Right lobe of liver (tissue), 6 donors: ENCODE data around the gene SH2D3A. TPM values are rescaled to one million over a fixed set of nuclear protein-coding genes. Genes with fewer than 3 reads are reported as not detected.
"Not testable (repeated sequence)": the region's sequence is repeated elsewhere in the genome, so short reads cannot be mapped to it uniquely, and the experiment has no call there.

Source experiments
- ATAC-seq, 4 donors: fragments of 200-7000 bp; cut with Tn5 transposase; one replicate each; pipeline ENCODE4 v1.9.1; 2020; ENCODE audit warnings: mild to moderate bottlenecking in 4 of 4, moderate library complexity in 4 of 4
- DNase-seq, 3 donors: peaks; one replicate each; pipeline ENCODE4 v3.0.0-alpha.2; 2020
- H3K27ac ChIP-seq, 3 donors: fragments of 200-600 bp; one replicate each; pipeline ENCODE4 v1.8.0; 2022
- H3K27me3 ChIP-seq, 2 donors: fragments of 200-600 bp; one replicate each; pipeline ENCODE4 v1.8.0; 2022
- H3K36me3 ChIP-seq, 4 donors: fragments of 200-600 bp; sonication (generic) in 1 of 4; one replicate each; pipeline versions ENCODE4 v1.5.1 to v1.8.0; 2017 to 2022; ENCODE audit warnings: control low read depth in 1 of 4
- H3K4me1 ChIP-seq, 4 donors: fragments of 200-600 bp; sonication (generic) in 1 of 4; one replicate each; pipeline versions ENCODE4 v1.5.1 to v1.8.0; 2017 to 2022; ENCODE audit warnings: control low read depth in 1 of 4
- H3K4me3 ChIP-seq, 3 donors: fragments of 200-600 bp; one replicate each; pipeline ENCODE4 v1.8.0; 2022
- H3K9me3 ChIP-seq, 4 donors: fragments of 200-600 bp; sonication (generic) in 1 of 4; one replicate each; pipeline versions ENCODE4 v1.5.1 to v1.8.0; 2017 to 2022; ENCODE audit warnings: control low read depth in 1 of 4
- CTCF ChIP-seq, 4 donors: fragments of 200-600 bp in 3 of 4; fragments of 450-650 bp in 1 of 4; IDR thresholded peaks; one replicate each; pipeline versions ENCODE4 v1.5.1 to v1.8.0; 2016 to 2022; ENCODE audit warnings: antibody characterized with exemption in 4 of 4, mild to moderate bottlenecking in 2 of 4
- POLR2A ChIP-seq: fragments of 450-650 bp; IDR thresholded peaks from one replicate; pipeline ENCODE4 v1.6.1; 2017; ENCODE audit warnings: antibody characterized with exemption, mild to moderate bottlenecking
- WGBS: methylation state at CpG from one replicate; pipeline ENCODE4 v1.1.6; 2018; ENCODE audit warnings: low coverage, low lambda C conversion rate; ENCODE audit not compliant: insufficient coverage; ENCODE audit errors: missing lambda C conversion rate; 5-methylcytosine and 5-hydroxymethylcytosine counted together
- intact Hi-C, 2 donors: fragments of 100-400 bp; cut with DNase I; formaldehyde crosslinking; loops; one replicate each; pipeline versions ENCODE4 v1.11.2 to v1.14.1; 2022
- total RNA-seq, 6 experiments: library from RNA; depleted of rRNA in 2 of 6; stranded (reverse); fragments of >200 nt in 2 of 6; fragmentation: NEBNext Ultra II Directional in 3 of 6; extraction: Animal tissue kit (Norgen Biotek cat#: 25700) in 3 of 6; gene quantifications; one replicate each; pipeline versions ENCODE4 v1.1.0 to v1.2.4, GENCODE V29; 2016 to 2023
- donor health status: DM: no; HTN: yes; CAD: no.
- donor health status: DM: no; HTN: no; CAD: no.
- donor health status: DM: no; HTN: no; CAD: no.
- donor health status: DM: no; HTN: yes; CAD: no.
- donor health status: DM: no; HTN: yes; CAD: no.

SH2D3A gene
- total RNA-seq, 6 experiments from 2014 or later = 0.72 to 2.3 (median 1.3) TPM

- Histone ChIP-seq H3K9me3 (no peaks in the 10 kb centered on the region), H3K27ac (peak overlapping the region in 1 of 3 donors; percentile 89), H3K4me1 (peaks cover 0 to 10% (median 0%) of the 10 kb centered on the region in 4 donors), H3K36me3 (peaks cover 0 to 26% (median 0%) of the 10 kb centered on the region in 4 donors), H3K4me3 (no peak overlapping the region), H3K27me3 (no peaks in the 10 kb centered on the region)
- ATAC-seq (no peak), DNase-seq (no peak)
- TF ChIP-seq CTCF (IDR thresholded peaks at IDR 0.05) (no peak), POLR2A (no peak)
- 95% methylated on average over 12 of the region's 16 CpGs for WGBS
- intact Hi-C loops = no loop called here
Observed at GRCh38 chr19:6751189-6751588, 16.0 kb downstream of the SH2D3A start.

GRCh38 chr19:6750062-6750461 lies 17.2 kb downstream of the SH2D3A start:
- ATAC-seq (no peak), DNase-seq (no peak)
- intact Hi-C loops = no loop called here
- no peaks in the 10 kb centered on the region for H3K9me3 ChIP-seq
- H3K4me3 ChIP-seq = no peak overlapping the region
- TF ChIP-seq POLR2A (no peak), CTCF (IDR thresholded peaks at IDR 0.05) (no peak)
- peaks cover 0 to 12% (median 0%) of the 10 kb centered on the region in 4 donors for H3K4me1 ChIP-seq
- WGBS = 75% methylated on average over 4 of the region's 20 CpGs
- no peaks in the 10 kb centered on the region for H3K27me3 ChIP-seq
- no peak overlapping the region for H3K27ac ChIP-seq
- peaks cover 0 to 28% (median 0%) of the 10 kb centered on the region in 4 donors for H3K36me3 ChIP-seq

- ATAC-seq, H3K27me3 ChIP-seq, DNase-seq, H3K4me3 ChIP-seq, H3K9me3 ChIP-seq: not testable (repeated sequence)
- 56% methylated on average over 9 of the region's 10 CpGs for WGBS
- Histone ChIP-seq H3K27ac (peak overlapping the region in 1 of 3 donors; percentile 6), H3K4me1 (peaks cover 0 to 14% (median 0%) of the 10 kb centered on the region in 4 donors), H3K36me3 (peaks cover 0 to 30% (median 0%) of the 10 kb centered on the region in 4 donors)
- intact Hi-C loops = loop anchor here in 1 of 2 donors (10.0 kb wide), 1 partner anchor 106 kb away; no protein-coding TSS in a partner anchor
Observed at GRCh38 chr19:6748543-6748942, 18.7 kb downstream of the SH2D3A start.

GRCh38 chr19:6745965-6746364 lies 21.3 kb downstream of the SH2D3A start:
- peaks cover 0 to 12% (median 0%) of the 10 kb centered on the region in 4 donors for H3K4me1 ChIP-seq
- intact Hi-C loops = loop anchor here in 1 of 2 donors (10.0 kb wide), 1 partner anchor 109 kb away; no protein-coding TSS in a partner anchor
- H3K27me3 ChIP-seq = no peaks in the 10 kb centered on the region
- 86% methylated on average over 22 of the region's 24 CpGs for WGBS
- no peak for TF ChIP-seq CTCF (IDR thresholded peaks at IDR 0.05)
- no peak for TF ChIP-seq POLR2A
- H3K27ac ChIP-seq = no peak overlapping the region
- H3K9me3 ChIP-seq = no peaks in the 10 kb centered on the region
- H3K36me3 ChIP-seq = peaks cover 0 to 30% (median 0%) of the 10 kb centered on the region in 4 donors
- no peak overlapping the region for H3K4me3 ChIP-seq
- DNase-seq (no peak), ATAC-seq (no peak)

GRCh38 chr19:6744381-6745301 lies 22.6 kb downstream of the SH2D3A start:
- Histone ChIP-seq H3K4me1 (peaks cover 0 to 21% (median 4%) of the 10 kb centered on the region in 4 donors), H3K4me3 (no peak overlapping the region), H3K9me3 (no peaks in the 10 kb centered on the region), H3K27ac (peak overlapping the region in 1 of 3 donors; percentile 13), H3K36me3 (peaks cover 0 to 30% (median 0%) of the 10 kb centered on the region in 4 donors), H3K27me3 (no peaks in the 10 kb centered on the region)
- DNase-seq (peak in 2 of 3 donors; percentile 60 to 79), ATAC-seq (peak; percentile 48 to 74 (median 59))
- intact Hi-C loops = loop anchor here in 1 of 2 donors (10.0 kb wide), 1 partner anchor 110 kb away; no protein-coding TSS in a partner anchor
- TF ChIP-seq CTCF (IDR thresholded peaks at IDR 0.05) (no peak), POLR2A (no peak)
- 25% methylated on average over 6 of the region's 41 CpGs for WGBS
